B cell (primary cell): ENCODE measurements around the gene RMP24.
"Not testable (repeated sequence)": the region's sequence is repeated elsewhere in the genome, so short reads cannot be mapped to it uniquely, and the experiment has no call there.

Source experiments
- EZH2 ChIP-seq: IDR thresholded peaks from 2 replicates; pipeline ENCODE4 v1.6.1; 2012; ENCODE audit warnings: borderline replicate concordance, low read depth, mild to moderate bottlenecking, moderate library complexity, low read length; ENCODE audit not compliant: insufficient read depth, poor library complexity, severe bottlenecking
- TF ChIP-seq, protein P1 (sequence below): fragments of 200-600 bp; IDR thresholded peaks from one replicate; pipeline ENCODE4 v1.8.0; 2022; ENCODE audit warnings: antibody characterized with exemption, mild to moderate bottlenecking

DNA sequence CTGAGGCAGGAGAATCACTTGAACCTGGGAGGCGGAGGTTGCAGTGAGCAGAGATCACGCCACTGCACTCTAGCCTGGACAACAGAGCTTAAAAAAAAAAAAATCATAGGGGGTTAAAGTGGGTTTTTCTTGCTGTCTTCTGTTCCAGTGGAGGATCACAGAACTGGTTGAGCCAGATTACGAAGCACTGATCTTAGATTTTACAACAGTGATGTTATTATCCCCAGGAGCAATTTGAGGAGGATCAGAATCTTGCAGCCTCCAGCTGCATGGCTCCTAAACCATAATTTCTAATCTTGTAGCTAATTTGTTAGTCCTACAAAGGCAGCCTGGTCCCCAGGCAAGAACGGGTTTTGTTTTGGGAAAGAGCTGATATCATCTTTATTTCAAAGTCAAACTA is 4.6 kb upstream of the RMP24 start:
- TF ChIP-seq, protein P1, sequence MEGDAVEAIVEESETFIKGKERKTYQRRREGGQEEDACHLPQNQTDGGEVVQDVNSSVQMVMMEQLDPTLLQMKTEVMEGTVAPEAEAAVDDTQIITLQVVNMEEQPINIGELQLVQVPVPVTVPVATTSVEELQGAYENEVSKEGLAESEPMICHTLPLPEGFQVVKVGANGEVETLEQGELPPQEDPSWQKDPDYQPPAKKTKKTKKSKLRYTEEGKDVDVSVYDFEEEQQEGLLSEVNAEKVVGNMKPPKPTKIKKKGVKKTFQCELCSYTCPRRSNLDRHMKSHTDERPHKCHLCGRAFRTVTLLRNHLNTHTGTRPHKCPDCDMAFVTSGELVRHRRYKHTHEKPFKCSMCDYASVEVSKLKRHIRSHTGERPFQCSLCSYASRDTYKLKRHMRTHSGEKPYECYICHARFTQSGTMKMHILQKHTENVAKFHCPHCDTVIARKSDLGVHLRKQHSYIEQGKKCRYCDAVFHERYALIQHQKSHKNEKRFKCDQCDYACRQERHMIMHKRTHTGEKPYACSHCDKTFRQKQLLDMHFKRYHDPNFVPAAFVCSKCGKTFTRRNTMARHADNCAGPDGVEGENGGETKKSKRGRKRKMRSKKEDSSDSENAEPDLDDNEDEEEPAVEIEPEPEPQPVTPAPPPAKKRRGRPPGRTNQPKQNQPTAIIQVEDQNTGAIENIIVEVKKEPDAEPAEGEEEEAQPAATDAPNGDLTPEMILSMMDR, result not testable (repeated sequence)
- TF ChIP-seq EZH2, result not testable (repeated sequence)
